Stimulated activated CD8-positive, alpha-beta memory T cell treated with anti-CD3 and anti-CD28 coated beads, Interleukin-15, amount 100 ng/mL, for 1 hour (primary cell): ENCODE results near the gene EDC3.

Experiments used
- DNase-seq: peaks from one replicate; pipeline ENCODE4 v3.0.0-alpha.2; 2020; ENCODE audit warnings: low read depth

EDC3 gene

GRCh38 chr15:74624020-74624602, 71.7 kb downstream of the EDC3 start:
- no peak for DNase-seq

DNA sequence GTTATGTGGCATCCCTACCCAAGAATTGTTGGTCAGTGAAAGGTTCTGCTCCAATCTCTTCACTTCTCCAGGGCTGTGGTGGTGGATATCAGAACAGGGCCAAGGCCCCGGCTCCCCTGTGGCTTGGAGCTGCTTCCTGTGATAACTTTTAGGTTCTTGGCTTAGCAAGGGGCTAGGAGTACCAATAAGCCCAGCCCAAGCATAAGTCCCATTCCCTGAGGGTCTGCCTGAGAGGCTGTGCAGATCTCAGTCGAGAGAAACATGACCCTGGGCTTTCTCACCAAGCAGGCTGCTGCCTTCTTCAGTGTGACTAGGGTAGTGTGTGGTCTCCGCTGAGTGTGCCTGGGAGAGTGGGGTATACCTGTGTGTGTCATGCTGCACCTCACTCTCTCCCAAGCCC, 73.1 kb downstream of the EDC3 start:
- DNase-seq: no peak

- DNase-seq: no peak
Observed at GRCh38 chr15:74621936-74622335, 73.9 kb downstream of the EDC3 start.

- DNase-seq: no peak
Observed at GRCh38 chr15:74621546-74621920, 74.3 kb downstream of the EDC3 start.

- peak; percentile 54 for DNase-seq
Observed at GRCh38 chr15:74620636-74621545, 74.9 kb downstream of the EDC3 start.

DNA sequence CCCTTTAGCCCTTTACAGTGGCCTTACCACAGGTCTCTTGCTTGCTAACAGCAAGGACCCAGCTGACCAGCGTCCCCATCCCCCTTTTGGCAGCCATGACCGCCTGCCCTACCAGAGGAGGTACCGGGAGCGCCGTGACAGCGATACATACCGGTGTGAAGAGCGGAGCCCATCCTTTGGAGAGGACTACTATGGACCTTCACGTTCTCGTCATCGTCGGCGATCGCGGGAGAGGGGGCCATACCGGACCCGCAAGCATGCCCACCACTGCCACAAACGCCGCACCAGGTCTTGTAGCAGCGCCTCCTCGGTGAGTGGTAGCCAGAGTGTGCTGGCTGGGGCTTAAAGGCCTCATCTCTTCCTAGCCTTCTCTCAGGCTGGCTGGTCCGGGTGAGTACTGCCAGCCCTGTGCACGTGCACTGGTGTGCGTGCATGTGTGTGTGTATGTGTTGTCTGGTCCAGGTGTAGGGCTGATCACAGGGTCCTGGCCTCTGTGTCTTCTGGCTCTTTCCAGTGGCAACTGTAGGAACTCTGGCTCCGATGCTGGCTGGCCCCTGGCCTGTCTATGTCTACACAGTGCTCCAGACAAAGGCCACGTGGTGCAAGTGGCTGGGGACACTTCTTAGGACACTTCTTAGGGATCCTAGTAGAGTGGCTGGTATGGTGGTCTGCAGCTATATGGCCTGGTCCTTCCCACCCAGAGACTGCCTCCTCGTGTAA, 75.7 kb downstream of the EDC3 start:
- no peak for DNase-seq

DNA sequence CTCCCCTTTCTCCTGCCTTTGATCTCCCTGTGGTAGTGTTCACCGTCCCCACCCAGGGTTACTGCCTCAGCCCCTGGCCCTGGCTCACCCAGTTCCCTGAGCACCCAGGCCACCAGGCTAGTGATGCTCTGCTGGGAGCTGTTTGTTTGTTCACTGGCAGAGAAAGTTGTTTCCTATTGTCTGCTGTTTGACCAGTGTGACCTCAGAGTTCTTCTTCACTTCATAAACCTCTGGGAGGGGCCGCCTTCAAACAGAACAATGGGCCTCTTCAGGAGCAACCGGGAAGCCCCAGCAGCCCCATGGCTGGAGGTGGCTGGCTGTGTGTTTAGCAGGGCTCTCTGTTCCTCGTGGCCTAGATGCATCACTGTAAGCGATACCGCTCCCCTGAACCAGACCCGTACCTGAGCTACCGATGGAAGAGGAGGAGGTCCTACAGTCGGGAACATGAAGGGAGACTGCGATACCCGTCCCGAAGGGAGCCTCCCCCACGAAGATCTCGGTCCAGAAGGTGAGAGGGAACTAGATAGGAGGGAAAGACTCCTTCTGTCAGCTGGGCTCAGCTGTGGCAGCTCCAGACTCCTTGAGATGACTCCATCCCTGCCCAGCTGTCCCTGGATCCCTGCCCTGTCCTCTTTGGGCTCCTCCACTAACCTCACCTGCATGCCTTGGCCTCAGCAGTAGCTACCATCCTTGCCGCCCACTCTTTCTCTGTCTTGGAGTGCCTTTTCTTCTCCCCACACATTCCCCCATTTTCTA, 76.8 kb downstream of the EDC3 start:
- no peak for DNase-seq

DNA sequence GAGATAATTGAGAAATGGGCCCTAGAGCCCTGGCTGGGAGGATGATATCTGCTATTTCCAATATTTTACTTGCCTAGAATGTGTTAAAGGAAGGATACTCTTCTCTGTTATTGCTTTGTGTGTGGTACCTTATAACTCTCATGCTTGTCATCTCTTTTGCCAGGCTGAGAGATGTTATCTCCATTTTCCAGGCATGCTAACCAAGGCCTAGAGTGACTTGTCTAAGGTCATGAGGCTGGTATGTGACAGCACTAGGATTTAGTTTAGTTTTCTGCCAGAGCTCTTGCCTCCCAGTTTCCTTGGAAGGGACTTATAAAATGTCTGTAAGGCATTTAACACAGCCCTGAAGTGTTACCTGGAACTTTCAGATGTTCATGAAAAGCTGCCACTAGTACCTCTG, 78.8 kb downstream of the EDC3 start:
- DNase-seq: no peak

DNA sequence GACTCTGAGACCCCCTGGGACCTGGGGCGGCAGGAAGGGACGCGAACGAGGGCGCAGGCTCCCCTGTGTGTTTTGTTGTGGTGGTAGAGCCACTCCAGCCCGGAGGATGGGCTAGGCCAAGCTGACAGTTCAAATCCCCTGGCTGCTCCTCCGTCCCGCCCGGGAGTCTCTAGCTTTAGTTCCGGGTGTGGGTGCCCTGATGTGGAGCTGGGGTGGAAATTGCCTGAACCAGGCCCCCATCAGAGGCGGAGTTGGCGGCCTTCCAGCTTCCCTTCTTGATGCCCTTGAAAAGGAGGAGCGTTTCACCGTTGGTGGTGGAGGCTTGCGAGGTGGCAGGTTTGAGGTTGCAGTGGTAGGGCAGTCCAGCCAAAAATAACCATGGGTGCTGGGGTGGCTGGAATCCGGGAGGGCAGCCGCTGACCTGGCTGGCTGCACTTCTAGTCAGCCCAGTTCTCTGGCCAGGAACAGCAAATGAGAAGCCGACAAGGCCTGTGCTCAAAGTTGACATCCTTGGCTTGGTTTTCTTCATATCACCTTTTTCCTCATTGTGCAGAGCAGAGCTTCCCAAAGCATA, 79.4 kb downstream of the EDC3 start:
- peak; percentile 41 for DNase-seq

GRCh38 chr15:74615508-74616365, 80.1 kb downstream of the EDC3 start, which contains the start of gene CLK3:
CLK3 (plus strand) TSS chr15:74615836; CDS start chr15:74619197, 3,361 bp downstream.
- peak; percentile 88 for DNase-seq

DNA sequence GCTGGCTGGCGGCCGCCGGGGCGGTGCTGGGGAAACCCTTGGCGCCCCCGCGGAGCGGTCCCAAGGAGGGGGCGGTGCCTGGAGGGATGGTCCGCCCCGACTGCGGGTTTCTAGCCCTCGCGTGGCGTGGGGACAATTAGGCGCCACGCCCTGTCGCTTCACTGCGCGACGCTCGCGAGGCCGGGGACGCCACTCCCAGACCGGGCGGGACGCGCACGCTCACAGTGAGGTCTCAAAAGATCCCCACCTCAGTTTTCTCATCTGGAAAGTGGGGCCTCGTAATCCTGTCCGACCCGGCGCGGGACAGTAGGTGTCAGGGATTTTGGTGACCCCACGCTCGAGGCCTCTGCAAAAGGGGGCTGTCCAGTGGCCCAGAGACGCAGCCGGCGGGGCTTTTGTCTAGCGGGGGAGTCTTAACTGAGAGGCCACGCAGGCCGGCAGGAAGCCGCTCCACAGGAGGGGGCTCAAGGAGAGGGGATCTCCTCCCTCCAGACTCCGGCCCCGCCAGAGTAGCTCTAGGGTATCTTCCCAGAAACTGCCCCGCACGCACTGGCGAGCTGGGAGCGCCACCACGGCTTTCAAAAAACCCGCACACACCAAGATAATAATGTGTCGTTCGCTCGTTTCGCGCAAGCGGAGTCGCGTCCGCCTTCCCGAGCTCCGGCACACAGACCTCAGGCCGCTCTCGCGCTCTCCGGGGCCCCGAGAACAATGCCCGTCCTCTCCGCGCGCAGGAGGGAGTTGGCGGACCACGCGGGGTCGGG, 80.9 kb downstream of the EDC3 start:
- peak; percentile 74 for DNase-seq

DNA sequence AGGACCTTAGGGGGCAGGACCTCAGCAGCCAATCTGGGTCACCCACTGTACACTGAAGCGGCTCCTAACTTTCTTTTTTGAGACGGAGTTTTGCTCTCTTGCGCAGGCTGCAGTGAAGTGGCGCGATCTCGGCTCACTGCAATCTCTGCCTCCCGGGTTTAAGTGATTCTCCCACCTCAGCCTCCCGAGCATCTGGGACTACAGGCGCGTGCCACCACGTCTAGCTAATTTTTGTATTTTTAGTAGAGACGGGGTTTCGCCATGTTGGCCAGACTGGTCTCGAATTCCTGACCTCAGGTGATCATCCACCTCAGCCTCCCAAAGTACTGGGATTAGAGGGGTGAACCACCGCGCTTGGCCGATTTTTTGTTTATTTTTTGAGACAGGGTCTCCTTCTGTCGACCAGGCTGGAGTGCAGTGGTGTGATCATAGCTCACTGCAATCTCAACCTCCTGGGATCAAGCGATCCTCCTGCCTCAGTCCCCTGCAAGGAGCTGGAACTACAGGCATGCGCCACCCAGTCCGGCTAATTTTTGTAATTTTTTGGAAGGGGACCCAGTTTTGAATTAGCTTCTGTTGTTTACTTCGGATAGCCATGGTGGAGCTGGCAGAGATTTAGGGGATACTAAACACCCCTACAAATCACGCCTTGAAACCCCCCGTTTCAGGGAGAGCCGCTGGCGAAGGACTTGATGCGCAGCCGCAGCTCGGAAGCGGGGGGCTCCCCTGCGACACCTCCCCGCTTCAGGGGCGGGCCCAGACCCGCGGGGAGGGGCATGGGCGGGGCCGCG, 81.7 kb downstream of the EDC3 start:
- no peak for DNase-seq

GRCh38 chr15:74613089-74613952, 82.5 kb downstream of the EDC3 start:
- DNase-seq: no peak

DNA sequence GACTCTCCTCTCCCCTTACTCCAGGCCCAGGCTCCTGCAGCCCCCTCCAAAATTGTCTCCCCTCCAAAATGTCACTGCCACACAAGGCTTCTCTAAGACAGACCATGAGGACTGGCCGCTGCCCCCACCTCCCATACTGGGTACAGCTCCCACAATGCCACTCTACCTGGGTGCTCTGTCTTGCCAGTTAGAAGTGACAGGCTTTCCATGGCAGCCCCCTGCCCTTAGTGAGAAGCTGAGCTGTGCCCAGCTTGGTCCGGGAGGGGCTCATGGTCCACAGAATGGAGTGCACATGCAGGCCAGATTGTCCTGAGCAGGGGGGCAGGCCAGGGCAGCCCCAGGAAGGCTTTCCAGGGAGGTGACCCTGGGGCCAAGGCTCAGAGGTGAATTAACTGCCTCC, 83.1 kb downstream of the EDC3 start:
- DNase-seq: no peak

DNA sequence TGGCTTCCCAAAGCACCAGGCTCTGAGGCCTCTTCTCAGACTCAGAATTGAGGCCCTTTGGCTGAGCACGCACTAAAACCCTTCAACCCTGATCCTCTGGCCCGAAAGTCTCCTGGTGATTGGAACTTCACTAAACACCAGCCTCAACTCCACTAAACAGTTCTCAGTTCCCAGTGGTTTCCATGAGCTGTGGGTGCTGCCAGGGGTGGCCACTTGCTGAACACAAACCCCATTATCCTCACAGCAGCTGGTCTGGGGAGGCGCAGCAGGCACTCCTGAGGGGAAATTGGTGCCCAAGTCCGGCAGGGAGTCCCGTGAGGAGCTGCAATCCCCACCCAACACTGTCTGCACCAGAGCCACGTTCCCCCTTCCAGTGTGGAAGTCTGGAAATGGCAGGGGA, 84.0 kb downstream of the EDC3 start:
- no peak for DNase-seq

DNA sequence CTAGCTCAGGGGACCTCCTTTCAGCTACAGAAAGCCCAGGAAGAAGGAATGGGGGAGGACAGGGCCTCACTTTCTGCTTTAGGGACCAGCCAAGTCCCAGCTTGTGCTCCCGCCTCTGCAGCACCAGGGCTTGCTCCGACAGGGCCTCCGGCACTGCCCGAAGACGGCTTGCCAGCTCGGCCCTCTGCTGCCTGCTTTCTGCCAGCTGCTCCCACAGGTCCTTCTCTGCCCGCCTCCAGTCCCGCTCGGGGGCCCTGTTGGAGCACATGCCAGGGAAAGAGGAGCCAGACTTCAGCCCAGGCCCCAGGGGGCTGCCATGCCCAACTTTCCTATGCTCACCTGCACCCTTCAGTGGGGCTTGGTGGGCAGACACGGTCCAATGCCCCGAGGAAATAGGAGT, 84.5 kb downstream of the EDC3 start:
- DNase-seq: no peak

- DNase-seq: no peak
Observed at GRCh38 chr15:74610302-74610951, 85.4 kb downstream of the EDC3 start.

- DNase-seq: no peak
Observed at GRCh38 chr15:74609938-74610301, 85.9 kb downstream of the EDC3 start.
